ENCODE data around the gene CAGE1. TPM values are rescaled to one million over a fixed set of nuclear protein-coding genes. Genes with fewer than 3 reads are reported as not detected.

CAGE1 gene
- total RNA-seq, 1 donor from 2014 or later = not detected

DNA sequence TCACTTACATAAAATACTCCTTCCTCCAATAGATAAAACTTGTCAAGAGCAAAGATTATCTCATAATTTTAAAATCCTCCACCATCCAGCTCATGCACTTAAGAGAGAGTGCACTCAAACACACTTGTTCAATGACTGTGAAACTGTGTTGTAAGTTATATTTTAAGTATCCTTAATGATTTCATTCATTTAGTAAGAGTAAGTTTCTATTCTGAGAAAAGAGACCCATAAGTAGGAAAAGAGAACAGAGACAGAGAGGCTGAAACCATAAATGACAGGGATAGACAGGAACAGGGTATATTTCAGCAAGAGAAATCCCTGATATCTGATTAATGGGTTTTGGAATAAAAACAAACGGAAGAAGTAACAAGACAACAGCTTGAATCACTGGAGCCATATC is 84.7 kb downstream of the CAGE1 start:
- TF ChIP-seq, protein P1, sequence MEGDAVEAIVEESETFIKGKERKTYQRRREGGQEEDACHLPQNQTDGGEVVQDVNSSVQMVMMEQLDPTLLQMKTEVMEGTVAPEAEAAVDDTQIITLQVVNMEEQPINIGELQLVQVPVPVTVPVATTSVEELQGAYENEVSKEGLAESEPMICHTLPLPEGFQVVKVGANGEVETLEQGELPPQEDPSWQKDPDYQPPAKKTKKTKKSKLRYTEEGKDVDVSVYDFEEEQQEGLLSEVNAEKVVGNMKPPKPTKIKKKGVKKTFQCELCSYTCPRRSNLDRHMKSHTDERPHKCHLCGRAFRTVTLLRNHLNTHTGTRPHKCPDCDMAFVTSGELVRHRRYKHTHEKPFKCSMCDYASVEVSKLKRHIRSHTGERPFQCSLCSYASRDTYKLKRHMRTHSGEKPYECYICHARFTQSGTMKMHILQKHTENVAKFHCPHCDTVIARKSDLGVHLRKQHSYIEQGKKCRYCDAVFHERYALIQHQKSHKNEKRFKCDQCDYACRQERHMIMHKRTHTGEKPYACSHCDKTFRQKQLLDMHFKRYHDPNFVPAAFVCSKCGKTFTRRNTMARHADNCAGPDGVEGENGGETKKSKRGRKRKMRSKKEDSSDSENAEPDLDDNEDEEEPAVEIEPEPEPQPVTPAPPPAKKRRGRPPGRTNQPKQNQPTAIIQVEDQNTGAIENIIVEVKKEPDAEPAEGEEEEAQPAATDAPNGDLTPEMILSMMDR (IDR thresholded peaks at IDR 0.05; ENCODE audit: insufficient read depth, low read length, poor library complexity, severe bottlenecking) = no peak
- no peaks in the 10 kb centered on the region for H3K36me3 ChIP-seq (ENCODE audit: control insufficient read depth, insufficient read depth, low read length)
- no peaks in the 10 kb centered on the region for H3K27me3 ChIP-seq (ENCODE audit: control insufficient read depth, insufficient read depth, low read length)
- H3K4me3 ChIP-seq (ENCODE audit: low read depth, low read length) = no peak overlapping the region
- DNase-seq (ENCODE audit: low read depth) = no peak

DNA sequence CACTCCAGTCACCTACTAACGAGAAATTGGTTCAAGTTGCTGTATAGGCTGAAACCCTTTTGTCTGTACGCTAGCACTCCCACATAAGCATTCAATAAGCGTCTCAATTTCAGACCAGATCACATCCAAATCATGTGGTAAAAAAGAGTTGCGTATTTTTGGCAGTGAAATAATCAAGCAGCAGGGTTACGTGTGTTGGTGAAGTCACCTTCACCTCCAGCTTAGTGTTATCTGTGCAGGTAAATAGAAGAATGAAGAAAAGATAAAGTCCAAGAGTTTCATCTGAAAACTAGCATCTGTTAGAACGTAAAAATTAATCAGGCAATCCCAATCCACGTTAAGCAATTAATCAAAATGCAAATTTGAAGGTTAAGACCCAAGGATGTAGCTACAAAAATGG is 87.8 kb downstream of the CAGE1 start:
- no peaks in the 10 kb centered on the region for H3K27me3 ChIP-seq (ENCODE audit: control insufficient read depth, insufficient read depth, low read length)
- DNase-seq (ENCODE audit: low read depth) = no peak
- TF ChIP-seq, protein P1 (IDR thresholded peaks at IDR 0.05; ENCODE audit: insufficient read depth, low read length, poor library complexity, severe bottlenecking) = no peak
- H3K36me3 ChIP-seq (ENCODE audit: control insufficient read depth, insufficient read depth, low read length) = peaks cover 1% of the 10 kb centered on the region
- H3K4me3 ChIP-seq (ENCODE audit: low read depth, low read length) = no peak overlapping the region

DNA sequence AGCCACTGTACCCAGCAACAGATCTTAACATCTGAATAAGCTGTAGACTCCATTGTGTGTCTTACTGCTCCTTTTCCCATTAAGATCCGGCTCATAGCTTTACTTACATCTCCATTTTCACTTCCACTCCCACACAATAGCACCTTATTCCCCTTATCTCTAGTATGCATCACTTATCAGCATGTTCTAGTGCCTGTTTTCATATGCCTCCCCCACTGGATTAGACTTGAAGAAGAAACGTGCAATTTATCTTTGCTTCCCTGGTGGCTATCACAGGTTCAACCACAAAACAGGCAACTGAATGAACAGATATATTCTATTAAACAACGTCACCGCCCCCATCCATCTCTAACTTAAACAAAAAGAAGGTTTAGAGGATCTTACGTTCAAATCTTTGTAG is 88.6 kb downstream of the CAGE1 start:
- Histone ChIP-seq H3K4me3 (ENCODE audit: low read depth, low read length) (no peak overlapping the region), H3K27me3 (ENCODE audit: control insufficient read depth, insufficient read depth, low read length) (no peaks in the 10 kb centered on the region), H3K36me3 (ENCODE audit: control insufficient read depth, insufficient read depth, low read length) (peaks cover 1% of the 10 kb centered on the region)
- no peak for DNase-seq (ENCODE audit: low read depth)
- TF ChIP-seq, protein P1 (IDR thresholded peaks at IDR 0.05; ENCODE audit: insufficient read depth, low read length, poor library complexity, severe bottlenecking) = no peak

DNA sequence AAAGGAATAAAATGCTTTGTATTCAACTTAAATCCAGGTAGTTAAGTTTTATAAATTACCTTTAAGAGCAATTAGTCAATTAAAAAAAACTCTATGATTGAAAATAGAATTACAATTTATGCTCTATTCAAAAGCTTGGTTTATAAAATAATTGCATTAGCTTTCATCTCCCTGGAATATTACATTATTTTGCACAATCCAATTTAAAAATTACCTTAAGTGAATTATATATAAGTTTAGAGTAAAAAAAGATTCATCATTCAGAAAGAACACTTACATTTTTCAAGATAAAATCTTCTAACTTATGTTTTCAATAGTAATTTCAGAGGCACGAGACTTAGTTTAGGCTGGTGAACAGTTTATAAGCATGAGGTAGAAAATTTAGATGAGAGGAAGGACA is 91.4 kb downstream of the CAGE1 start:
- Histone ChIP-seq H3K4me3 (ENCODE audit: low read depth, low read length) (no peak overlapping the region), H3K36me3 (ENCODE audit: control insufficient read depth, insufficient read depth, low read length) (peaks cover 1% of the 10 kb centered on the region), H3K27me3 (ENCODE audit: control insufficient read depth, insufficient read depth, low read length) (no peaks in the 10 kb centered on the region)
- TF ChIP-seq, protein P1 (IDR thresholded peaks at IDR 0.05; ENCODE audit: insufficient read depth, low read length, poor library complexity, severe bottlenecking) = no peak
- DNase-seq (ENCODE audit: low read depth) = no peak

- Histone ChIP-seq H3K4me3 (ENCODE audit: low read depth, low read length) (no peak overlapping the region), H3K27me3 (ENCODE audit: control insufficient read depth, insufficient read depth, low read length) (no peaks in the 10 kb centered on the region), H3K36me3 (ENCODE audit: control insufficient read depth, insufficient read depth, low read length) (peaks cover 1% of the 10 kb centered on the region)
- TF ChIP-seq, protein P1 (IDR thresholded peaks at IDR 0.05; ENCODE audit: insufficient read depth, low read length, poor library complexity, severe bottlenecking) = no peak
- no peak for DNase-seq (ENCODE audit: low read depth)
Measured at GRCh38 chr6:7296602-7297001, 92.9 kb downstream of the CAGE1 start.

DNA sequence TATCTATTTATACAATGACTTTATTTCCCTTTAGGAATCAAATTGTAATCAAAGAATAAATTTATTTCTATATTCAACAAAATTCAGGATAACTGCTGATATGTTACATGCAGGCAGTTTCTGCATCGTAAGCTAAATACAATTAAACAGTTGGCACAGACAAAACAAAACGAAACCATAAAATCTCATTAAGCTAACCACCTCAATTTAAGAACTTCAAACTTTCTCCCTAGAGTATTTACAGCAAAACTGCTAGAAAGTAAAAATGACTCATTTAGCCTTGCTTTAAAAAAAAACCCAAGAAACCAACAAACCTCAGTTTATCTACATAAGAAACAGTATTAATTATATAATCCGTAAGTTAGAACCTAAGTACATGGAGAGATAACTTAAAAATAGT is 93.6 kb downstream of the CAGE1 start:
- Histone ChIP-seq H3K27me3 (ENCODE audit: control insufficient read depth, insufficient read depth, low read length) (no peaks in the 10 kb centered on the region), H3K4me3 (ENCODE audit: low read depth, low read length) (no peak overlapping the region), H3K36me3 (ENCODE audit: control insufficient read depth, insufficient read depth, low read length) (peaks cover 1% of the 10 kb centered on the region)
- DNase-seq (ENCODE audit: low read depth) = no peak
- TF ChIP-seq, protein P1 (IDR thresholded peaks at IDR 0.05; ENCODE audit: insufficient read depth, low read length, poor library complexity, severe bottlenecking) = no peak
